Measurements from ENCODE around the gene ILKAP. TPM values are rescaled to one million over a fixed set of nuclear protein-coding genes. Genes with fewer than 3 reads are reported as not detected.
A peak's percentile ranks its signal among the peaks of the same experiment; 100 is the strongest.

ILKAP gene
- polyA plus RNA-seq, 6 donors from 2014 or later: 37.4 to 51.4 (median 48.4) TPM

DNA sequence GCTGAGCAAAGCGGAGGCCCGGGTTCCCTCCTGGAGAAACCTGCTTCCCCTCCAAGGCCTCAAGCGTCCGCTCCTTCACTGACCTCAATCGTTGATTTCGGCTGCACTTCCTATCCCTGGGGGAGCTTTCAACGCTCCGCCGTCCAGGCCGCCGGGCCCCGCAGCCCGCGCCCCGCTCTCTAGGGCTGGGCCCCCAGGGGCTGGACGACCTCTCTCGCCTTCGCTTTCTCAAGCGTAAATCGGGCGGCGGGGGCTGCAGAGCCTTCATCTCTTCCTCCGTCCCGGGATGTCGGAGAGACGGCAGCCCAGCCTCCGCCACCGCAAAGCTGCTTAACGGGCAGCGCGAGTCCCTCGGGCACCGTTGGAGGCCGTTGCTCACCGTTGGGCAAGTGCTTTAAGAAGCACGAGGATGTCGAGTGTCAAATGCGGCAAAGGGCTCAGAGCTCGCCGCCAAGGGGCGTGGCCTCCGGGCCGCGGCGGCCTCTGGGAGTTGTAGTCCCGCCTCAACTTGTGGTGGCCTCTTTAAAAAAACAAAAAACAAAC is 27.8 kb upstream of the ILKAP start:
- Mint-ChIP-seq H3K36me3 (peaks cover 0 to 8% of the 10 kb centered on the region in 2 donors), H3K4me1 (peaks cover 33 to 40% (median 35%) of the 10 kb centered on the region in 3 donors), H3K27ac (peak overlapping the region in 3 of 6 donors; percentile 69 to 91 (median 74)), H3K27me3 (peaks cover 14 to 36% (median 16%) of the 10 kb centered on the region in 3 donors), H3K9me3 (peaks cover 0 to 4% (median 0%) of the 10 kb centered on the region in 7 donors), H3K4me3 (peak overlapping the region; percentile 63 to 96 (median 88))
- peak; percentile 90 to 95 for ATAC-seq (ENCODE audit: low read depth in 2 of 2)
- DNase-seq: peak; percentile 50

DNA sequence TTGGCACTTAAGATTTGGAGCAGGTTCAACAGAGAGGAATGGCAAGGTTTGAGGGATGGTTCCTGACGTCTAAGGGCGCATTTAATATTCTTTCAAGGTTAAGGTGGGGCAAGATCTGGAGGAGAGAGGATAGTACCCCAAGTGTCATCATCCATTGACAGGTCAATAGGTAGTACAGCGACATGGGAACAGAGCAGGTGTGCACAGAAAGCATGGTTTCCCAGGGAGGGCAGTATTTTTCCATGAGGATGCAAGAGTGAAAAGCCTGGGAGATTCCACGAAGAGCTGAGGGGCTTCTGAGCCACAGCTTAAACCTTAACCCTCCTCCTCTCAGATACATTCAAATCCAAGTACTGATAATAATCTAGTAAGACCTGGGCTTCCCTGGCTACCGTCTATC is 27.2 kb upstream of the ILKAP start:
- Mint-ChIP-seq H3K9me3 (peaks cover 0 to 4% (median 0%) of the 10 kb centered on the region in 7 donors), H3K36me3 (peaks cover 0 to 8% of the 10 kb centered on the region in 2 donors), H3K4me3 (peak overlapping the region; percentile 5 to 96 (median 84)), H3K27ac (peak overlapping the region in 1 of 6 donors; percentile 90), H3K4me1 (peaks cover 33 to 40% (median 35%) of the 10 kb centered on the region in 3 donors), H3K27me3 (peaks cover 8 to 30% (median 10%) of the 10 kb centered on the region in 3 donors)
- DNase-seq (no peak), ATAC-seq (ENCODE audit: low read depth in 2 of 2) (no peak)

DNA sequence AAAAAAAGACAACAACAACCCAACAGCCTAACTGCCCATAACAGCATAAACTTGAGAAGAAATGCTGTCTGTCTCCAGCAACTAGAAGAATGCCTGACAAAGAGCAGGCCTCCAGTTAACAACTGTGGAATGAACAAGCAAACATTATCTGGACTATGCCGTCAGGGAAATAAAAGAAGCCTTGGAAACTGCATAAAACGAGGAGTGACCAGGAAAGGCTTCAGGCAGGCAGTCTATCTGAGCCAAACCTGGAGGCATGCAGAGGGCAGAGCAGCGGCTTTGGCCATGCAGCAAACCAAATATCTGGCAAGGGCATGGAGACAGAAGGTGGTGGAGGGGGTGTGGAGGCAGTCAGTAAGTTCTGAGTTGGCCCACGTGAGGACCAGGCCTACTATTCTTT is 25.2 kb upstream of the ILKAP start:
- Mint-ChIP-seq H3K36me3 (peaks cover 0 to 8% of the 10 kb centered on the region in 2 donors), H3K27ac (no peak overlapping the region), H3K4me3 (peak overlapping the region in 2 of 8 donors; percentile 34 to 57), H3K27me3 (peaks cover 0 to 18% (median 0%) of the 10 kb centered on the region in 3 donors), H3K9me3 (peaks cover 0 to 4% (median 0%) of the 10 kb centered on the region in 7 donors), H3K4me1 (peaks cover 29 to 33% (median 30%) of the 10 kb centered on the region in 3 donors)
- no peak for DNase-seq
- no peak for ATAC-seq (ENCODE audit: low read depth in 2 of 2)

DNA sequence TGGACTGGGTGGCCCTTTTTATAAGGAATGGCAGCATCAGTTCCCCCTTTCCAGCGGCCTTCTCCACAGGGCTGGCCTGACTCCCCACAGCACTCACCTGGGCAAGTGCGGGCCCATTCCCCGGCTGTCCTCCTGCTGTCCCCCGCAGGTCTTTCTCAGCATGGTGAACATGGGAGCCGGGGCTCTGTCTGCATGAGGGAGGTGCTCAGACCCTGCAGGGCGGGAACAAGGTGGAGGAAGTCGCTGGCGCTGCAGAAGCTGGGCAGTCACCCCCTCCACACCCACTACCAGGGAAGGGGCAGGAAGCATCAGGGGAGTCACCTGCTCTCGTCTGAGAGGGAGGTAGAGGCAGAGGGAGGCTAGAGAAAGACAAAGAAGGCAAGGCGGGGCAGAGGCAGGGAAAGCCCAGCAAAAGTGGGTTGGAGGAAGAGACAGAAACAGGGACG is 24.1 kb upstream of the ILKAP start:
- peaks cover 0 to 8% of the 10 kb centered on the region in 2 donors for H3K36me3 Mint-ChIP-seq
- peaks cover 23 to 29% (median 26%) of the 10 kb centered on the region in 3 donors for H3K4me1 Mint-ChIP-seq
- peaks cover 0 to 4% (median 0%) of the 10 kb centered on the region in 7 donors for H3K9me3 Mint-ChIP-seq
- H3K27ac Mint-ChIP-seq: peak overlapping the region in 1 of 6 donors; percentile 79
- DNase-seq (no peak), ATAC-seq (ENCODE audit: low read depth in 2 of 2) (no peak)
- H3K27me3 Mint-ChIP-seq: peaks cover 0 to 12% (median 0%) of the 10 kb centered on the region in 3 donors
- H3K4me3 Mint-ChIP-seq: peak overlapping the region in 1 of 8 donors; percentile 58

DNA sequence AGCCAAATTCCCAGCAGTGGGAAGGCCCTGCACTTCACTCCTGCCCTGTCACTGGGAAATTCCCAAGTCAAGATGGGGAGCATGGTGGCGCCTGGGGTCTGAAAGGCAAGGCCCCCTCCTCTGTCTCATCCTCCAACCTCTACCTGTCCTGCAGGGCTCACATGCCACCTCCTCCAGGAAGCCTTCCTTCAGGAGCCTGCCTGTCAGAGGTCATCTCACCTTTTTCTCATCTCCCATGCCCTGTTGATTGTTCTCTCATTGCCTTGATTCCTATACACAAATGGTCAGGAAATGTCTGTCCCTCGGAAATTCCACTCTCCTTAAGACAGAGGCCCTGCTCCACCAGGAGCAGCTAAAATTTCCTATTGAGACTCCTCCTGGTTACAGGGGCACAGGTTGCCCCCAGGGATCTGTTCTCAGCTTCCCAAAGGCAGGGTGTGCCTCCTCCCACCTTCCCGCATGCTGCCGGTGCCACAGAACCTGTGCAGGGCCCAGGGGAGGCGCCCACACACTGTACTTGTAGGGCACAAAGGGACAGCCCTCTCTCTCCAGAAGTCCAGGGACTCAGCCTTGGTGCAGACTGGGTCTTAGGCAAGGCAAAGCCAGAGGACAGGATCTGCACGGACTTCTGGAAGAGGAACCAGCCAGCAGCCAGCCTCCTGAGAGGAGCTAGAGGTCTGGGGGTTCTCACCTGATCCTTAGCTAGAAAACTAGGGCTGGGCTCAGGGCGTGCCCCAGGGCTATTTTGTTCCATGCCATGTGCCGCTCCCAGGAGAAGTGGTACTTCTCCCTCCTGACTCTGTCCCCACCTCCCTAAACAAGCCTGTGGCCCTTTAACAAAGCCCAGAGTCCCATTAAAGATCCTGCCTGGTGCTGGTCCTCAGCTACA is 23.4 kb upstream of the ILKAP start:
- peaks cover 0 to 6% (median 0%) of the 10 kb centered on the region in 3 donors for H3K27me3 Mint-ChIP-seq
- no peak for ATAC-seq (ENCODE audit: low read depth in 2 of 2)
- H3K27ac Mint-ChIP-seq: peak overlapping the region in 1 of 6 donors; percentile 70
- no peak for DNase-seq
- peaks cover 0 to 8% of the 10 kb centered on the region in 2 donors for H3K36me3 Mint-ChIP-seq
- H3K4me3 Mint-ChIP-seq: no peak overlapping the region
- peaks cover 0 to 4% (median 0%) of the 10 kb centered on the region in 7 donors for H3K9me3 Mint-ChIP-seq
- peaks cover 18 to 24% (median 23%) of the 10 kb centered on the region in 3 donors for H3K4me1 Mint-ChIP-seq

DNA sequence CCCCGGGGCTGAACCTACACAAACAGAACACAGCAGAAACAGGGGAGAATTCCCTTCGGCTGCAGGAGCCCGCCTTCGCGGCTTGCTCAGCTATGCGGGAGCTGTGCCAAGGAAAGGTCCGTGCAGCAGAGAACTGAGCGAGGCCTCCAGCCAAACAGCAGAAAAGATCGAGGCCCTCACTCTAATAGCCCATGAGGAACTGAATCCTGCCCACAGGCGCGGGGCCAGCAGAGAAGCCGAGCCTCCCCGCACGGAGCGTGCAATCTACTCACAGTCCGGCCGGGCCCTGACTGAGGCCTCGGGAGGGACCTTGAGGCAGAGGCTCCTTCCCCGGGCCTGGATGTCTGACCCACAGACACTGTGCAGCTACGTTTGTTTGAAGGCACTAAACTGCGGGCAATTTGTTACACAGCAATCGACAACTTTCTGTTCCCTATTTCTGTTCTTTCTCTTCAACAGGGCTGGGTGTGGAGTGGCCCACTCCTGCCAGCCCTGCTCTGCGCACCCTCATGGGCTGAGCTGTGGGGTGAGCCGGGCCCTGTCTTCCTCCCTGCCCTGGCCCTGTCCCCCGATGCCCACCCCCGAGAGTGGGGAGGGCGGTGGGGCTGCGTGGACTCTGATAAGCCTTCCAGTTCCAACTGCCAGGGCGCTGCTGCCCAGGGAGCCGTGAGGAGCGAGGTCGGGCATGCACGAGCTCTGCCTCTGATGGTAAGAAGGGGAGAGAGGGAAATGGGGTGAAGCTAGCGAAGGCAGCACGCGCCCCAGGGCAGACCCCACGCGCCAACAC is 22.6 kb upstream of the ILKAP start:
- H3K27me3 Mint-ChIP-seq: peaks cover 0 to 6% (median 0%) of the 10 kb centered on the region in 3 donors
- ATAC-seq (ENCODE audit: low read depth in 2 of 2) (no peak), DNase-seq (no peak)
- H3K27ac Mint-ChIP-seq: peak overlapping the region in 1 of 6 donors; percentile 69
- H3K9me3 Mint-ChIP-seq: no peaks in the 10 kb centered on the region
- no peak overlapping the region for H3K4me3 Mint-ChIP-seq
- H3K4me1 Mint-ChIP-seq: peaks cover 10 to 23% (median 17%) of the 10 kb centered on the region in 3 donors
- H3K36me3 Mint-ChIP-seq: peaks cover 0 to 8% of the 10 kb centered on the region in 2 donors

DNA sequence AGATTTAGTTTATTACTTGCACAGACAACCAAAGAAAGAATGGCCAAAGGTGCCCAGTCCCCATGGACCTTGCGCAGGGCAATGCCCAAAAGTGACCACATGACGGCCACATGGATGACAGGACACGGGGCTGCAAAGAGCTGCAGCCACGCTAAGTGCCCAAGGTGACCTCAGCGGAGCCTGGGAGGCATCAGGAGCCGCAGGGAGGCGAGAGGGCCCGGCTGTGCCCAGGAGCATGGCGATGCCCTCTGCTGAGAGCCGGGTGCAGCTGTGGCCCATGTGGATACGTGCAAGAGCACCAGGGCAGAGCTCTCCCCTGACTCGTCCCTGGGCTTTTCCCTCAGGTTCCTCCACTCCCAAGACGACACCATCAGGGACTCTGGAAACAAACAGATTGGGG is 21.6 kb upstream of the ILKAP start:
- no peaks in the 10 kb centered on the region for H3K9me3 Mint-ChIP-seq
- DNase-seq (no peak), ATAC-seq (ENCODE audit: low read depth in 2 of 2) (no peak)
- no peak overlapping the region for H3K27ac Mint-ChIP-seq
- peaks cover 0 to 8% of the 10 kb centered on the region in 2 donors for H3K36me3 Mint-ChIP-seq
- H3K4me3 Mint-ChIP-seq: peak overlapping the region in 1 of 8 donors; percentile 56
- no peaks in the 10 kb centered on the region for H3K27me3 Mint-ChIP-seq
- peaks cover under 1 to 16% (median 10%) of the 10 kb centered on the region in 3 donors for H3K4me1 Mint-ChIP-seq

DNA sequence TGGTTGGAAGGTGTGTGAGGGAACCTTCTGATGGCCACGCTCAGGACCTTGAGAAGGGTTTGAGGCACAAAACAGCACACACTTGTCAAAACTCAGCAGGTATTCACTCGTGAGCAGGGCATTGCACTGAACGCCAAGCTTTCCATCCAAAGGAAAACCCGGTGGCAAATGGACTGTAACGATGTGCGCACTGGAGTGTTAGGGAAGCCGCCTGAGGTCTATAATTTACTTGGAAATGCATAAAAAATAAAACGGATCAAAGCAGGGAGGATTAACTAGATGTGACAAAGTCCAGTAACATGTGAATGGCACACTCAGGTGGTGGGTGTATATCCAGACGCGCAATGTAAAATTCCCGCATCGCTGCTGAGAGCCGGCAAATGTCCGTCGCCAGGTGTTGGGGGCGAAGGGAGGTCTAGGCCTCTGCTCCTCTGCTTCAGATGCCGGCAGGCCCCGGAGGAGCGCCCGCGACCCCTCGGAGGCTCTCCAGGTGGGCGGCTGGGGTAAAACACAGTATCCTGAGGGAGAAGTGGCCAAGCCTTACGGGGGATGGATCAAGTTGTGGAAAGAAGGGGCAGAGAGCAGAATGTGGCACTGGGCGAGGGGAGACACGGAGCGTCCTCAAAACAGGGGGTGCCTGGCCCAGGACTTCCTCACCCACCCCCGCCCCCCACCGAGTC is 21.0 kb upstream of the ILKAP start:
- H3K36me3 Mint-ChIP-seq: peaks cover 0 to 8% of the 10 kb centered on the region in 2 donors
- ATAC-seq (ENCODE audit: low read depth in 2 of 2): no peak
- H3K4me1 Mint-ChIP-seq: peaks cover 0 to 15% (median 10%) of the 10 kb centered on the region in 3 donors
- H3K27ac Mint-ChIP-seq: no peak overlapping the region
- H3K4me3 Mint-ChIP-seq: no peak overlapping the region
- no peak for DNase-seq
- no peaks in the 10 kb centered on the region for H3K27me3 Mint-ChIP-seq
- H3K9me3 Mint-ChIP-seq: no peaks in the 10 kb centered on the region

DNA sequence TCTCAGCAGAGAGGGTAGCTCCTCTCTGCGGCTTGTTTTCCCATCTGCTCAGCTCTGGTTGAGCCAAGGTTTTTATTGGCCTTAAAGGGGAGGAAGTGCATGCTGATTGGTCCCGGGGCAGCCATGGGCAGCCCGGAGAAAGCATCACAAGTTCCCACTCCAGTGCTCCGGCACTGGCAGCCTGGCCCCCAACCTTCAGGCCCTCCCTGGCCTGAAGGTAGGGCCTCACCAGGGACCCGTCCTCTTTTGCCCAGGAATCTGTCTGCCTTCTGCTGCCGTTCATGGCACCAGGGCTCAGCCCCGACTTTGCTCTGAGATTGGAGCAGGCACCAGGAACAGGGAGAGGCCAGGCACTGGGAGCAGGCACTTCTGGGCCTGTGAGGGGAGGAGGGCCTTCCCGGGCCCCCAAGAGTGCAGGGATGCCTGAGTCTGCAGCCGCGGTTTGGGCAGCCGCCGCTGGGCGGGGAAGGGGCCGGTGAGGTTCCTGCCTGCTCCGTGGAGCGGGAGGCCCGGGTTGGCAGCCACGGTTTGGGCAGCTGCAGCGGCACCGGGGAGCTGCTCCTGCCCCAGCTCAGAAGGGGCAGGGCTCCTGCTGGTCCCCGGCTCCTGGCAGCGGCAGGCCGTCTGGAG is 17.5 kb upstream of the ILKAP start:
- ATAC-seq (ENCODE audit: low read depth in 2 of 2): no peak
- peak overlapping the region in 2 of 8 donors; percentile 30 to 66 for H3K4me3 Mint-ChIP-seq
- peaks cover 5 to 16% (median 11%) of the 10 kb centered on the region in 3 donors for H3K27me3 Mint-ChIP-seq
- DNase-seq: no peak
- no peaks in the 10 kb centered on the region for H3K9me3 Mint-ChIP-seq
- no peak overlapping the region for H3K27ac Mint-ChIP-seq
- no peaks in the 10 kb centered on the region for H3K36me3 Mint-ChIP-seq
- H3K4me1 Mint-ChIP-seq: peaks cover 0 to 6% (median 5%) of the 10 kb centered on the region in 3 donors

DNA sequence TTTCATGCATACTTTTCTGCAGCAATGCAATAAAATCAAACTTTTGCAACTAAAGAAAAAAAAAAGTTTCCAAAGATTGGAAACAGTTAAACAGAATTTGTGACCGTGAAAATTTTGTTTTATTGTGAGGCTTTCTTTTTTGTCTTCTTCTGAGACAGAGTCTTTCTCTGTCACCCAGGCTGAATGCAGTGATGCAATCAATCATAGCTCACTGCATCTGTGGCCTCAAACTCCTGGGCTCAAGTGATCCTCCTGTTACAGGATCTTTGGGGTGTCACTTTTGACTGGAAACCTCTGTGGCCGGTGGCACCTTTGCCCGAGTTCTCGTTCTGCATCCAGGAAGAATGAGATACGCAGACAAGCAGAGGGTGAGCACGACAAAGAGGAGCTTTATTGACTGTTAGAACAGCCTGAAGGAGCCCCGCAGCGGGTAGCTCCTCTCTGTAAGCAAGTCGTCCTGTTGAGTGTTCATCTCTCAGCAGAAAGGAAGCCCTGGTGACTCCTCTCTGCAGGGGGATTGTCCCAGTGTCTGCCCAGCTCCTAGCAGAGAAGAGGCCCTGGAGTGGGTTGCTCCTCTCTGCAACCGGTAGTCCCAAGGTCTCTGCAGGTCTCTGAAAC is 16.9 kb upstream of the ILKAP start:
- H3K27me3 Mint-ChIP-seq: peaks cover 6 to 20% (median 11%) of the 10 kb centered on the region in 3 donors
- H3K4me3 Mint-ChIP-seq: no peak overlapping the region
- H3K36me3 Mint-ChIP-seq: no peaks in the 10 kb centered on the region
- H3K4me1 Mint-ChIP-seq: peaks cover 0 to 6% (median 0%) of the 10 kb centered on the region in 3 donors
- H3K27ac Mint-ChIP-seq: no peak overlapping the region
- no peak for ATAC-seq (ENCODE audit: low read depth in 2 of 2)
- H3K9me3 Mint-ChIP-seq: no peaks in the 10 kb centered on the region
- DNase-seq: no peak

DNA sequence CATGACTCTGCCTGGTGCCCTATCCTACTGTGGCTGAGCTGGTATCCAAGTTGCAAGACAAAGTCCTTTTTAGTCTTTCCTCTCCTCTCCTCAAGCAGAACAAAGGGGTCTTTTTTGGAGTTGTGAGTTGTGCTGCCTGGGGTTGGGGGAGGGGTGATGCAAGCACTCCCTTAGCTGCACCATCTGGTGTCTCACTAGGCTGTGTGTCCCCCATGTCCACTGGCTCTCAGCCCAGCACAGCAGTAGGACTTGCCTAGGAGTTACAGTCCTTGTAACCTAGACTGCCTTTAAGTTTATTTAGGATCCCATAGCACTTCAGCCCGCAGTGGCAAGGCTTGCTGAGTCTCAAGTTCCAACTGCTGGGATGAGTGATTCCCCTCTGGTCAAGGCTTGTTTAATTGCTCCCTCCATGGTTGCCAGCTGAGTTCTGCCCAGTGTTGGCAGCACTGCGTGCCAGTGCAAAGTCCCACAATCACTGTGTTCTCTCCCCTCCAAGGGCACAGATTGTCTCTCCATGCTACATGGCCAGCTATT is 13.2 kb upstream of the ILKAP start:
- Mint-ChIP-seq H3K27me3 (peaks cover 27 to 41% (median 28%) of the 10 kb centered on the region in 3 donors), H3K4me3 (no peak overlapping the region), H3K36me3 (peaks cover 0 to 4% of the 10 kb centered on the region in 2 donors), H3K9me3 (no peaks in the 10 kb centered on the region), H3K27ac (no peak overlapping the region), H3K4me1 (peaks cover 0 to 6% (median 0%) of the 10 kb centered on the region in 3 donors)
- ATAC-seq (ENCODE audit: low read depth in 2 of 2): no peak
- no peak for DNase-seq

Measured in naive B cell (primary cell).